ENCODE measurements around the gene SORBS2. TPM values are rescaled to one million over a fixed set of nuclear protein-coding genes. Genes with fewer than 3 reads are reported as not detected.
"Not testable (repeated sequence)": the region's sequence is repeated elsewhere in the genome, so short reads cannot be mapped to it uniquely, and the experiment has no call there.

SORBS2 gene
- total RNA-seq, 1 donor from 2014 or later: not detected

- no peak for TF ChIP-seq CTCF (IDR thresholded peaks at IDR 0.05)
- ATAC-seq (ENCODE audit: low read depth) (no peak), DNase-seq (no peak)
- H3K36me3 Mint-ChIP-seq (ENCODE audit: low read depth): no peaks in the 10 kb centered on the region
- intact Hi-C loops (cut with micrococcal nuclease): no loop called here
- H3K9me3 Mint-ChIP-seq: no peaks in the 10 kb centered on the region
- peaks cover 3% of the 10 kb centered on the region for H3K27me3 Mint-ChIP-seq
- CTCF ChIA-PET: no interaction called here
- H3K4me3 Mint-ChIP-seq: no peak overlapping the region
- H3K4me1 Mint-ChIP-seq: no peaks in the 10 kb centered on the region
- no peak overlapping the region for H3K27ac Mint-ChIP-seq
- POLR2A ChIA-PET: no interaction called here
Measured at GRCh38 chr4:185719500-185719858, 92.5 kb downstream of the SORBS2 start.

- Mint-ChIP-seq H3K4me1 (no peaks in the 10 kb centered on the region), H3K27ac (no peak overlapping the region), H3K4me3 (no peak overlapping the region), H3K27me3 (peaks cover 6% of the 10 kb centered on the region), H3K9me3 (no peaks in the 10 kb centered on the region), H3K36me3 (ENCODE audit: low read depth) (no peaks in the 10 kb centered on the region)
- no peak for TF ChIP-seq CTCF (IDR thresholded peaks at IDR 0.05)
- POLR2A ChIA-PET: no interaction called here
- no peak for ATAC-seq (ENCODE audit: low read depth)
- intact Hi-C loops (cut with micrococcal nuclease): no loop called here
- DNase-seq: no peak
- CTCF ChIA-PET: no interaction called here
Measured at GRCh38 chr4:185718578-185719499, 93.2 kb downstream of the SORBS2 start.

GRCh38 chr4:185717377-185717741, 94.6 kb downstream of the SORBS2 start:
- H3K4me3 Mint-ChIP-seq: no peak overlapping the region
- H3K27ac Mint-ChIP-seq: no peak overlapping the region
- POLR2A ChIA-PET: no interaction called here
- peaks cover 12% of the 10 kb centered on the region for H3K27me3 Mint-ChIP-seq
- intact Hi-C loops (cut with micrococcal nuclease): no loop called here
- no peaks in the 10 kb centered on the region for H3K9me3 Mint-ChIP-seq
- H3K4me1 Mint-ChIP-seq: no peaks in the 10 kb centered on the region
- ATAC-seq (ENCODE audit: low read depth): no peak
- H3K36me3 Mint-ChIP-seq (ENCODE audit: low read depth): no peaks in the 10 kb centered on the region
- DNase-seq: no peak
- TF ChIP-seq CTCF (IDR thresholded peaks at IDR 0.05): no peak
- CTCF ChIA-PET: no interaction called here

GRCh38 chr4:185716577-185717376, 95.2 kb downstream of the SORBS2 start:
- CTCF ChIA-PET: no interaction called here
- intact Hi-C loops (cut with micrococcal nuclease): no loop called here
- Mint-ChIP-seq H3K4me3 (no peak overlapping the region), H3K27me3 (peaks cover 17% of the 10 kb centered on the region), H3K36me3 (ENCODE audit: low read depth) (no peaks in the 10 kb centered on the region), H3K4me1 (no peaks in the 10 kb centered on the region), H3K9me3 (no peaks in the 10 kb centered on the region), H3K27ac (no peak overlapping the region)
- POLR2A ChIA-PET: no interaction called here
- DNase-seq: no peak
- no peak for ATAC-seq (ENCODE audit: low read depth)
- no peak for TF ChIP-seq CTCF (IDR thresholded peaks at IDR 0.05)

GRCh38 chr4:185716141-185716551, 95.8 kb downstream of the SORBS2 start:
- DNase-seq (no peak), ATAC-seq (ENCODE audit: low read depth) (no peak)
- Mint-ChIP-seq H3K27ac (no peak overlapping the region), H3K4me3 (no peak overlapping the region), H3K27me3 (peaks cover 18% of the 10 kb centered on the region), H3K4me1 (no peaks in the 10 kb centered on the region), H3K36me3 (ENCODE audit: low read depth) (no peaks in the 10 kb centered on the region), H3K9me3 (no peaks in the 10 kb centered on the region)
- ChIA-PET POLR2A (no interaction called here), CTCF (no interaction called here)
- intact Hi-C loops (cut with micrococcal nuclease): no loop called here
- TF ChIP-seq CTCF (IDR thresholded peaks at IDR 0.05): no peak

GRCh38 chr4:185714524-185714923, 97.5 kb downstream of the SORBS2 start:
- ATAC-seq (ENCODE audit: low read depth); H3K4me1 Mint-ChIP-seq; DNase-seq; H3K9me3 Mint-ChIP-seq; H3K27ac Mint-ChIP-seq; H3K4me3 Mint-ChIP-seq; POLR2A ChIA-PET; H3K36me3 Mint-ChIP-seq (ENCODE audit: low read depth); CTCF ChIA-PET; intact Hi-C loops (cut with micrococcal nuclease): not testable (repeated sequence)
- H3K27me3 Mint-ChIP-seq: peaks cover 18% of the 10 kb centered on the region

Data from activated B cell treated with CpG ODN at 0.5 μM for 24 hours (primary cell).